Fibroblast of lung (primary cell): ENCODE data around the gene PPP1R3C.

ENCODE experiments used
- EZH2 ChIP-seq: IDR thresholded peaks from 2 replicates; pipeline ENCODE4 v1.5.1; 2012; ENCODE audit warnings: low read length, control low read depth, mild to moderate bottlenecking; ENCODE audit errors: missing control alignments
- TF ChIP-seq, protein P1 (sequence below), 2 donors: IDR thresholded peaks in 1 of 2; conservative IDR thresholded peaks in 1 of 2; 1 replicate in 1 of 2; 2 replicates in 1 of 2; pipeline ENCODE4 v1.5.1; 2011 to 2012; ENCODE audit warnings: low read length in 2 of 2, control low read depth in 1 of 2, inconsistent platforms in 1 of 2, low read depth in 1 of 2, mild to moderate bottlenecking in 1 of 2

DNA sequence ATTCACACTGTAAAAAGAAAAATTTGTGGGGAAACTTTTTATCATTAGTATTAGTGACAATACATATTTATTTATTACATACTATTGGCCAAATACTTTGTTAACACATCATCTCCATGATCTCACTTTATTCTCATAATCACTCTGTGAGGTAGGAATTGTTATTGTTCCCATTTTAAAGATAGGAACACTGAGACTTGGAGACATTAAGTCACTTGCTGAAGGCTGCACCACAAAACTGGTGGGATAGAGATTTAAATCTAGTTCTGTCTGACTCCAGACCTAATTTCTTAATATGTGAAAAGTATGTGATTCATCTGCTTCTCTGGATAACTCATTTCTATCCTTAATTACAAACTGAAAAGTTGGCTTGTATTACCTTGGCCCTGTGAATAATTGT is 8.2 kb downstream of the PPP1R3C start:
- TF ChIP-seq, protein P1, sequence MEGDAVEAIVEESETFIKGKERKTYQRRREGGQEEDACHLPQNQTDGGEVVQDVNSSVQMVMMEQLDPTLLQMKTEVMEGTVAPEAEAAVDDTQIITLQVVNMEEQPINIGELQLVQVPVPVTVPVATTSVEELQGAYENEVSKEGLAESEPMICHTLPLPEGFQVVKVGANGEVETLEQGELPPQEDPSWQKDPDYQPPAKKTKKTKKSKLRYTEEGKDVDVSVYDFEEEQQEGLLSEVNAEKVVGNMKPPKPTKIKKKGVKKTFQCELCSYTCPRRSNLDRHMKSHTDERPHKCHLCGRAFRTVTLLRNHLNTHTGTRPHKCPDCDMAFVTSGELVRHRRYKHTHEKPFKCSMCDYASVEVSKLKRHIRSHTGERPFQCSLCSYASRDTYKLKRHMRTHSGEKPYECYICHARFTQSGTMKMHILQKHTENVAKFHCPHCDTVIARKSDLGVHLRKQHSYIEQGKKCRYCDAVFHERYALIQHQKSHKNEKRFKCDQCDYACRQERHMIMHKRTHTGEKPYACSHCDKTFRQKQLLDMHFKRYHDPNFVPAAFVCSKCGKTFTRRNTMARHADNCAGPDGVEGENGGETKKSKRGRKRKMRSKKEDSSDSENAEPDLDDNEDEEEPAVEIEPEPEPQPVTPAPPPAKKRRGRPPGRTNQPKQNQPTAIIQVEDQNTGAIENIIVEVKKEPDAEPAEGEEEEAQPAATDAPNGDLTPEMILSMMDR (conservative IDR thresholded peaks at IDR 0.05 in 1 of 2, IDR thresholded peaks at IDR 0.05 in 1 of 2; ENCODE audit: low read depth in 1 of 2, low read length in 2 of 2), result no peak
- no peak for TF ChIP-seq EZH2
